Testis (tissue), 3 donors: ENCODE results near the gene PGAP1. TPM values are rescaled to one million over a fixed set of nuclear protein-coding genes. Genes with fewer than 3 reads are reported as not detected.

Experiments
- DNase-seq: peaks from one replicate; pipeline ENCODE4 v3.0.0-alpha.2; 2019
- H3K27ac ChIP-seq, 2 donors: fragments of 200-600 bp; sonication (generic); one replicate each; pipeline ENCODE4 v1.5.1; 2019
- H3K27me3 ChIP-seq: fragments of 200-600 bp; sonication (generic); one replicate; pipeline ENCODE4 v1.5.1; 2019
- H3K36me3 ChIP-seq: fragments of 200-600 bp; sonication (generic); one replicate; pipeline ENCODE4 v1.5.1; 2017; ENCODE audit warnings: low read depth; ENCODE audit errors: missing control alignments
- H3K4me1 ChIP-seq: fragments of 200-600 bp; sonication (generic); one replicate; pipeline ENCODE4 v1.5.1; 2019
- H3K4me3 ChIP-seq, 2 donors: fragments of 200-600 bp; sonication (generic); one replicate each; pipeline ENCODE4 v1.5.1; 2017 to 2019
- H3K9me3 ChIP-seq: fragments of 200-600 bp; sonication (generic); one replicate; pipeline ENCODE4 v1.5.1; 2017
- POLR2A ChIP-seq: fragments of 450-650 bp; IDR thresholded peaks from one replicate; pipeline ENCODE4 v1.6.1; 2017; ENCODE audit warnings: antibody characterized with exemption, mild to moderate bottlenecking, moderate library complexity
- WGBS, 2 donors: methylation state at CpG; one replicate each; pipeline ENCODE4 v1.1.5; 2018; 5-methylcytosine and 5-hydroxymethylcytosine counted together
- intact Hi-C: fragments of 100-400 bp; cut with DNase I; formaldehyde crosslinking; loops from one replicate; pipeline ENCODE4 v1.15.1; 2023; ENCODE audit warnings: low total_unique reads
- polyA plus RNA-seq: library from polyadenylated mRNA; stranded (reverse); fragments of 350-450 nt; fragmentation: Illumina TruSeq; extraction: RNeasy Lipid Tissue Mini Kit (QIAGEN cat#74804); gene quantifications from one replicate; pipeline ENCODE4 v1.2.3, GENCODE V29; 2014; ENCODE audit warnings: low read depth, low replicate concordance; ENCODE audit not compliant: insufficient read depth
- total RNA-seq, 2 donors: library from RNA; depleted of rRNA; stranded (reverse); fragments of >200 nt; gene quantifications; one replicate each; pipeline ENCODE4 v1.2.3, GENCODE V29; 2016
- TF ChIP-seq, protein P1 (sequence below), 3 experiments: fragments of 450-650 bp in 2 of 3; fragments of 200-600 bp in 1 of 3; sonication (generic) in 1 of 3; IDR thresholded peaks; one replicate each; pipeline ENCODE4 v1.5.1; 2016 to 2019; ENCODE audit warnings: antibody characterized with exemption in 3 of 3, mild to moderate bottlenecking in 2 of 3, moderate library complexity in 1 of 3

PGAP1 gene
- total and polyA plus RNA-seq, 3 donors from 2014 or later: 6.7 to 10.9 (median 7.7) TPM

DNA sequence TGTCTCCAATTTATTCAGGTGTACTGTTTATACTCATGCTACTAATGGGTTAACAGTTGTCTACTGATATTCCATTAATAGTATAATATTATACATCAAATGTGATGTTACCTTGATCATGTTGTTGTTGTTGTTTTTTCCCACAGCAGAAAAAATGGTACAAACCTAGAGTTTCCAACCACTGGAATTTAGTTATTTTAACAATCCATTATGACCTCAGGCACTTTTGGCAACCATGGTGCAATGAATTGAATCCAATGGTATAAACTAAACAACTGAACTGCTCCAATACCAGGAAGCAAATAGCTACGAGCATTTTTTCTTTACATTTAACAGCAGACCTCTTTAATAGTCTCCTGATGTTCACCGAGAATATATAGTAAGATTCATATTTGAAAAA lies 86.3 kb downstream of the PGAP1 start:
- no peak overlapping the region for H3K4me3 ChIP-seq
- H3K9me3 ChIP-seq: no peaks in the 10 kb centered on the region
- 95 to 98% methylated on average over 2 of the region's 2 CpGs for WGBS, 2 donors
- H3K36me3 ChIP-seq: no peaks in the 10 kb centered on the region
- no peaks in the 10 kb centered on the region for H3K27me3 ChIP-seq
- TF ChIP-seq POLR2A: no peak
- TF ChIP-seq, protein P1, sequence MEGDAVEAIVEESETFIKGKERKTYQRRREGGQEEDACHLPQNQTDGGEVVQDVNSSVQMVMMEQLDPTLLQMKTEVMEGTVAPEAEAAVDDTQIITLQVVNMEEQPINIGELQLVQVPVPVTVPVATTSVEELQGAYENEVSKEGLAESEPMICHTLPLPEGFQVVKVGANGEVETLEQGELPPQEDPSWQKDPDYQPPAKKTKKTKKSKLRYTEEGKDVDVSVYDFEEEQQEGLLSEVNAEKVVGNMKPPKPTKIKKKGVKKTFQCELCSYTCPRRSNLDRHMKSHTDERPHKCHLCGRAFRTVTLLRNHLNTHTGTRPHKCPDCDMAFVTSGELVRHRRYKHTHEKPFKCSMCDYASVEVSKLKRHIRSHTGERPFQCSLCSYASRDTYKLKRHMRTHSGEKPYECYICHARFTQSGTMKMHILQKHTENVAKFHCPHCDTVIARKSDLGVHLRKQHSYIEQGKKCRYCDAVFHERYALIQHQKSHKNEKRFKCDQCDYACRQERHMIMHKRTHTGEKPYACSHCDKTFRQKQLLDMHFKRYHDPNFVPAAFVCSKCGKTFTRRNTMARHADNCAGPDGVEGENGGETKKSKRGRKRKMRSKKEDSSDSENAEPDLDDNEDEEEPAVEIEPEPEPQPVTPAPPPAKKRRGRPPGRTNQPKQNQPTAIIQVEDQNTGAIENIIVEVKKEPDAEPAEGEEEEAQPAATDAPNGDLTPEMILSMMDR (IDR thresholded peaks at IDR 0.05): no peak
- intact Hi-C loops: no loop called here
- DNase-seq: no peak
- H3K27ac ChIP-seq: no peak overlapping the region
- no peaks in the 10 kb centered on the region for H3K4me1 ChIP-seq

DNA sequence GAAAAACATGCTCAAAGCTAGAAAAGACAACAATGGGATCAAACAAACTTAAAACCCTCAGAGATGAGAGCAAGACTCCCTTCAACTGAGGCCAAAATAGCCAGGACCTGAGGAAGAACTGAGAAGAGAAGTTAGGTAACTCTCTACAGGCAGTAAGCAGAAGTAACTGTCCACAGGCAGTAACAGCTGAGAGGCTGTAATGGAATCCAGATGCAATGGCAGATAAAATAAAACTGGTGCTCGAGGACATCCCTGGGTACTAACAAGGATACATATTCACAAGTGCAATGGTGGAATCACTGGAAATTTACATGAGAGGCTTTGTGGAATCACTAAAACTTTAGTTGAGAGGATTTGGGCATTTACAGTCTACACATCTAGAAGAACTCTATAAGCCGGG lies 86.9 kb downstream of the PGAP1 start:
- 87 to 94% methylated on average over 2 of the region's 2 CpGs for WGBS, 2 donors

DNA sequence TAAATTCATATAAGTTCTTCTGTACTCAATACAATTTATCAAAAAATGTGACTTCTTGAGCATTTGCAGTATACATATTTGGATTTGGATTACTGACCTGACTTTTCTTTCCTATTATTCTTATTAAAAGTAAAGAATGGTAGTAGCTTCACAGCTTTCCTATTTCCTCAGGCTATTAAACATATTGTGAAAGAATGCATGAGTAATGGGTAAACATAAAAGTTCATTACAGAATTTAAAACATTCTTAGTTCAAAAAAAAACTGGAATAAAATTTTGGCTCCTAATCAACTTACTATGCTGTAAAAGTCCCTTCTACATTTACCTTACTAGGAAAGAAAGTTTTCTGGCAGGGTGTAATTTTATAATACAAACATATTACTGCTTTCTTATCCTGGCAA lies 90.1 kb downstream of the PGAP1 start:
- no peaks in the 10 kb centered on the region for H3K4me1 ChIP-seq

More for the DNA sequence above, 86.9 kb downstream of the PGAP1 start:
- no peak for DNase-seq
- Histone ChIP-seq H3K9me3 (no peaks in the 10 kb centered on the region), H3K4me3 (no peak overlapping the region), H3K27ac (no peak overlapping the region), H3K4me1 (no peaks in the 10 kb centered on the region), H3K27me3 (no peaks in the 10 kb centered on the region), H3K36me3 (no peaks in the 10 kb centered on the region)
- intact Hi-C loops: no loop called here
- TF ChIP-seq, protein P1 (IDR thresholded peaks at IDR 0.05): no peak
- TF ChIP-seq POLR2A: no peak

DNA sequence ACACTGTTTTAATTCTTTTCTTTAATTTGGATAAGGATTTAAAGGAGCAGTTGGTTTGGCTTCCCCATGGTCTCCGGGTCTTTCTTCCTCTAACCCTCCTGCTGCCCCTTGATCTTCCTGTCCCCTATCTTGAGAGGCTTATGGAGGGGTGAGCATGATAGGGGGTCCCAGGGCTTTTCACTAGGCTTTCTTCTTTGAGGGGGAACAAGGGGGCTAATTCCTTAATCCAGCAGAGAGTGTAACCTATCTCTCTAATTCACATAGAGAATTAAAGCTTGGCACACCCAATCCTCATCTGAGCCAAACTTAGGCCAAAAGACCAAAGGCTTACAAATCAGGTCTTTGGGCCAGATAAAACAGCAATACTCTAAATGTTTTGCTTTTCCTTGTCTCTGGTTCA lies 95.8 kb downstream of the PGAP1 start:
- Histone ChIP-seq H3K36me3 (no peaks in the 10 kb centered on the region), H3K4me3 (no peak overlapping the region), H3K27me3 (no peaks in the 10 kb centered on the region), H3K27ac (no peak overlapping the region), H3K4me1 (no peaks in the 10 kb centered on the region), H3K9me3 (no peaks in the 10 kb centered on the region)
- TF ChIP-seq POLR2A: no peak
- TF ChIP-seq, protein P1 (IDR thresholded peaks at IDR 0.05): no peak
- DNase-seq: no peak
- WGBS, 2 donors: 80 to 82% methylated on average over 1 of the region's 1 CpG
- intact Hi-C loops: no loop called here

More for the DNA sequence above, 90.1 kb downstream of the PGAP1 start:
- no peak for TF ChIP-seq POLR2A
- TF ChIP-seq, protein P1 (IDR thresholded peaks at IDR 0.05): no peak
- Histone ChIP-seq H3K27ac (no peak overlapping the region), H3K9me3 (no peaks in the 10 kb centered on the region), H3K4me3 (no peak overlapping the region), H3K27me3 (no peaks in the 10 kb centered on the region), H3K36me3 (no peaks in the 10 kb centered on the region)
- intact Hi-C loops: no loop called here
- no peak for DNase-seq

DNA sequence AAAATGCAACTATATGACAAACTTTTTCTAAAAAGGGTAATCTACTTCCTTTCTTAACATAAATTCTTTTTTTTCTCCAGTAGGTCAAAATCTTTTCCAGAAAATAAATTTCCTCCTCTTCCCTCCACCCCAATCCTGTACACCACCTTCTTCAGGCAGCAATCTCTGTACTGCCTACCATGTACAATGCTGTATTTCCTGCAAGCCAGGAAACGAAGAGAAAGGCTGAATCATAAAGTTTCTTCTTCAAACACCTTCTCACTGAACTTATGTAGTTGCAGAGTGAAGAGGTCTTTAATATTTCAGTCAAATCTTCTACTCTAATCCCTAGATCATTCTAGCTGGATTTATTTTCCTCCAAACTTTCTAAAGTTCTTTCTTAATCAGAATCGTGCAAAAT lies 99.2 kb downstream of the PGAP1 start:
- Histone ChIP-seq H3K36me3 (no peaks in the 10 kb centered on the region), H3K4me3 (no peak overlapping the region), H3K27ac (no peak overlapping the region), H3K27me3 (no peaks in the 10 kb centered on the region), H3K4me1 (no peaks in the 10 kb centered on the region), H3K9me3 (no peaks in the 10 kb centered on the region)
- intact Hi-C loops: no loop called here
- no peak for TF ChIP-seq POLR2A
- TF ChIP-seq, protein P1 (IDR thresholded peaks at IDR 0.05): no peak
- WGBS, 2 donors: 79 to 80% methylated on average over 2 of the region's 2 CpGs
- no peak for DNase-seq
